Dendritic cell treated with granulocyte-macrophage colony-stimulating factor and Interleukin-4, amounts not matched to agents 40 ng/mL and 50 ng/mL, for 4 days (primary cell): ENCODE measurements around the gene ADCY7.

Experiments used
- H3K27ac Mint-ChIP-seq: one replicate; pipeline ENCODE4 v1.8.0; 2022; ENCODE audit warnings: mild to moderate bottlenecking, mixed read lengths
- H3K27me3 Mint-ChIP-seq: one replicate; pipeline ENCODE4 v1.8.0; 2022; ENCODE audit warnings: mild to moderate bottlenecking, mixed read lengths
- H3K36me3 Mint-ChIP-seq: one replicate; pipeline ENCODE4 v1.8.0; 2022; ENCODE audit warnings: low read depth, mixed read lengths
- H3K4me1 Mint-ChIP-seq: one replicate; pipeline ENCODE4 v1.8.0; 2022; ENCODE audit warnings: low read depth, mixed read lengths
- H3K4me3 Mint-ChIP-seq: one replicate; pipeline ENCODE4 v1.8.0; 2022; ENCODE audit warnings: mild to moderate bottlenecking, moderate library complexity, mixed read lengths
- H3K9me3 Mint-ChIP-seq: one replicate; pipeline ENCODE4 v1.8.0; 2022; ENCODE audit warnings: mixed read lengths
- intact Hi-C: fragments of 100-400 bp; cut with micrococcal nuclease; formaldehyde crosslinking; loops from one replicate; pipeline ENCODE4 v1.15.0; 2022

The ADCY7 gene

DNA sequence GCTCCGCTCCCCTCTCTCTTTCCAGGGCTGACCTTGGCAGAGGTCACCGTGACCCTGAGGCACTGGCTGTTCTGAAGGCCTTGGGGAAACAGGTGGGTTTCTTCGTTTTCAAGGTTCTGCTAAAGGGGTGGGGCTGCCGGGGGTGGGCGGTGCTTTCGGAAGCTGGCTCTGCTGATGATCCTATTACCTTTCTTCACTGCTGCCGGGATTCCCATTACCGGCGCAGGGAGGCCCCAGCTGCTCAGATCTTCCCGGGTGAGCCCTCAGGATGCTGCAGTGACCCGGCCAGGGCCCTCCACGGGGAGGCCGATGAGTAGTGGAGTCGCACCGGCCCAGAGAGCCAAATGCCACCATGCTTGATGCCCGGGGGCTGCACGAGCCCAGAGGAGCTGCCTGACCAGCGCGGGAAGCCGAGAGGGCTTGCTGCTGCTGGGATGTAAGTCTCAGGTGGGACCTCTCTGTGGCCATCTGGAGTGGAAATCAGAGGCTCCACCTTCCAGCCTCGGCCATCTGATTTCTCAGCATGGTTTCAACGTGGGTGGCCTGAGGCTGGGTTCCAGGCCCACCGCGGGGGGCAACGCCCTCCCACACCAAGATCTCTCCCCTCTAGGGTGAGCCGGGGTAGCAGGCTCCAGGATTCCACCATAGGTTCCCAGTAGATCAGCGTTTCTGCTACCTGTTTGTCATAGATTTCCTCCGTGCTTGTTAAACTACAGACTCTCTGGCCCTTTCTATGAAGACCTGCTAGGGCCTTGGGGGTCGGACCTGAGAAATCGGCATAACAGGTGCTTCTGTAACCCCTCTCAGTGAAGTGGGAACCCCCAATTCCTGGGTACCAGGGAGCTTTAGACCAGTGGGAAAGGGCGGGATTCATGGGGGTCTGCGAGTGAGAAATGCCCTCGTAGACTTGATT is 21.6 kb upstream of the ADCY7 start:
- Mint-ChIP-seq H3K9me3 (no peaks in the 10 kb centered on the region), H3K27me3 (no peaks in the 10 kb centered on the region), H3K27ac (peak overlapping the region; percentile 65), H3K36me3 (peaks cover 35% of the 10 kb centered on the region), H3K4me1 (peaks cover 75% of the 10 kb centered on the region), H3K4me3 (peak overlapping the region; percentile 72)
- intact Hi-C loops, result no loop called here

DNA sequence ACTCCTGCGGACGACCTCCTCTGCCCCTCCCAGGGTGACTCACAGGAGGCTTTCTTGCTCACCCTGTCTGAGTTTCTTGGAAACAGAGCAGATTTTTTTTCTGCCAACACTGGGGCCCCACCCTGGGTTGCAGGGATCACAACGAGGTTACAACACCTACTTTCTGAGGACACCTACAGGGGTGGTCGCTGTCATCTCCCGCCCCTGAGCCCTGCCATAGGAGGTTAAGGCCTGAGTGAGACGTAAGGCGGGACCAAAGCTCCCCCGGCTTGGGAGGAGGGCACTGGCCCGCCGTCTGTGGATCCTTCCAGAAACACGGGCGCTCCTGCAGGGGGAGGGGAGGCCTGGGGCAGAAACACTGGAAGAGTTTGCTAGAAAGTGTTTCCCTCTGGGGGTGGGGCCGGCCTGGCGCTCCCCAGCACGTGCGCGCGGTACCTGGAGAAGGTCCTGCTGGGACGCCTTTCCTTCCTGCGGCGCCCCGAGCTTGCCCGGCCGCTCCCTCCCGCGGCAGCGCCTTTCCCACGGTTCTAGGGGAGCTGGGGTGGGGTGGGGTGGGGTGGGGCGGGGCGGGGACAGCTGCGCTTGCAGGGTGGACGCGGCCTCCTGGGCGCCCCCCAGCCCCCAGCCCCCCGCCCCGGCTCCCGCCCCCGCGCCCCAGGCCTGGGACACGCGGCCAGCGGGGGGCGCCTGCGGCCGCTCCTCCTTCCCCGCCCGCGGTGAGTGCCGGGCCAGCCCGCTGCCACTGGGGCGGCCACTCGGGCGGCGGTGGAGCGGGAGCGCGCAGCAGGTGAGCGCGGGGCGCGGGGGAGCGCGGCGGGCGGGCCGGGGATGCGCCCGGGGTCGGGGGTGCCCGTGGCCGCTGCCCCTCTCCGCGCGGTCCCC is 20.7 kb upstream of the ADCY7 start:
- H3K4me1 Mint-ChIP-seq, result peaks cover 83% of the 10 kb centered on the region
- peak overlapping the region; percentile 79 for H3K27ac Mint-ChIP-seq
- H3K36me3 Mint-ChIP-seq, result peaks cover 42% of the 10 kb centered on the region
- intact Hi-C loops, result loop anchor here (2.0 kb wide), 1 partner anchor 37 kb away; no protein-coding TSS in a partner anchor
- H3K4me3 Mint-ChIP-seq, result peak overlapping the region; percentile 72
- H3K9me3 Mint-ChIP-seq, result no peaks in the 10 kb centered on the region
- H3K27me3 Mint-ChIP-seq, result no peaks in the 10 kb centered on the region

DNA sequence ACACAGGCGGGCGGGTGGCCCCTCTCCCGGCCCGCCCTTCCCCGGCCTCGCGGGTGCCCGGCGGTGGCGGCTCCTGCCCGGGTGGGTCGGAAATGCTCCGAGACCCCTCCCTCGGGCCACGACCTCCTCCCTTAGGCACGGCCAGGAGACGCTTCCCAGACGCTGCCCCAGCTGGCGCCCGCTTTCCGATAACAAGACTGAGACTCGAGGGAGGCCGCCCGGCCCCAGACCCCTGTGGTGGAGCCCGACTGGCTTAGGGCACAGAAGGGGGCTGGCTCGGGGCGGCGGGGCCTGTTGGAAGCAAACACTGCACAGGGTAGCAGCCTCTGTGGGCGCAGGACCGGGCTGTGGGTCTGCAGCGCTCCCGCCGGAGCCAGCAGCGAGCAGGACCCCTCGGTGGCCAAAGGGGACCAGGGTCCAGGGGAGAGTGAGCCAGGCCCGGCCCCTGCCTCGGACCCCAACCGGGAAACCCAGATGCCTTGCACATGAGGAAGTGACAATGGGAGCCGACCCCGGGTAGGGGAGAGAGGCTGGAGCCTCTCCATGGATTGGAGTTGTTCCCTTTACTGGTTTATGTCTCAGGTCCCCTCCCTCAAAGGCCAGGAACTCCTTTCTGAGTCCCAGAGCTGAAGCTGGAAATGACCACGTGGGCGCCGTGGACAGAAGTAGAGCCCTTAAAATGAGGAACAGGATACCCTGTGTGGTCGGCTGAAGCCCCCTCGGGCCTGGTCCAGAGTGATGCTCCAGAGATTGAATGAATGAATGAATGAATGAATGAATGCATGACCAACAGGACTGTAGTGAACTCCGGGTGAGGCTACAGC is 19.8 kb upstream of the ADCY7 start:
- no peaks in the 10 kb centered on the region for H3K9me3 Mint-ChIP-seq
- no peaks in the 10 kb centered on the region for H3K27me3 Mint-ChIP-seq
- intact Hi-C loops, result loop anchor here (2.0 kb wide), 1 partner anchor 36 kb away; no protein-coding TSS in a partner anchor
- H3K4me3 Mint-ChIP-seq, result peak overlapping the region; percentile 91
- H3K36me3 Mint-ChIP-seq, result peaks cover 42% of the 10 kb centered on the region
- H3K4me1 Mint-ChIP-seq, result peaks cover 85% of the 10 kb centered on the region
- H3K27ac Mint-ChIP-seq, result peak overlapping the region; percentile 79

DNA sequence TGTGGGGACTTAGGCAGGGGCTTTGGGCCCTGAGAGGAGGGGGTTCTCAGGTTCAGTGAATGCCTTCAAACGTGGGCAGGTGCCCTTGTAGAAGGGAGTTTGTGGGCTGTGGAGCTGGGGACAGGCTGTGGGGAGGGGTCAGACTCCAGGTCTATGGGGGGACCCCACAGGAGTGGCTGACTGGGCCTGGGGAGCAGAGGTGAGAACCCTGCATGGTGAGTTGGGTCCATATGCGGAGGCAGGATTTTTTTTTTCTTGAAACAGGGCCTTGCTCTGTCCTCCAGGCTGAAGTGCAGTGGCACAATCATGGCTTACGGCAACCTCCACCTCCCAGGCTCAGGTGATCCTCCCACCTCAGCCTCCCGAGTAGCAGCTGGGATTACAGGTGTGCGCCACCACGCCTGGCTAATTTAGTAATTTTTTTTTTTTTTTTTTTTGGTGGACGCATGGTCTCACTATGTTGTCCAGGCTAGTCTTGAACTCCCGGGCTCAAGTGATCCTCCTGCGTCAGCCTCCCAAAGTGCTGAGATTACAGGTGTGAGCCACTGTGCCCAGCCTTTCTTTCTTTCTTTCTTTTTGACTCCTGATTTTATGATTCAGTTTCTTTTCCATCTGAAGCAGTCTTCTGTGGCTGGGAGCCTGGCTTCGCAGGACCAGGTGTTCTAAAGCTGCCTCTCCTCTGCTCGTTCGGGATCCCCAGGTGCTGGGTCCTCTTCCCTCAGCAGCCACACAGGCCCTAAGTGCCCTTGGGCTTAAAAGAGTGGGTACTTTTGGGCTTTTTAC is 19.0 kb upstream of the ADCY7 start:
- Mint-ChIP-seq H3K27ac (peak overlapping the region; percentile 79), H3K9me3 (no peaks in the 10 kb centered on the region), H3K4me3 (peak overlapping the region; percentile 91), H3K4me1 (peaks cover 90% of the 10 kb centered on the region), H3K36me3 (peaks cover 49% of the 10 kb centered on the region), H3K27me3 (no peaks in the 10 kb centered on the region)
- intact Hi-C loops, result loop anchor here (2.0 kb wide), 1 partner anchor 35 kb away; no protein-coding TSS in a partner anchor

DNA sequence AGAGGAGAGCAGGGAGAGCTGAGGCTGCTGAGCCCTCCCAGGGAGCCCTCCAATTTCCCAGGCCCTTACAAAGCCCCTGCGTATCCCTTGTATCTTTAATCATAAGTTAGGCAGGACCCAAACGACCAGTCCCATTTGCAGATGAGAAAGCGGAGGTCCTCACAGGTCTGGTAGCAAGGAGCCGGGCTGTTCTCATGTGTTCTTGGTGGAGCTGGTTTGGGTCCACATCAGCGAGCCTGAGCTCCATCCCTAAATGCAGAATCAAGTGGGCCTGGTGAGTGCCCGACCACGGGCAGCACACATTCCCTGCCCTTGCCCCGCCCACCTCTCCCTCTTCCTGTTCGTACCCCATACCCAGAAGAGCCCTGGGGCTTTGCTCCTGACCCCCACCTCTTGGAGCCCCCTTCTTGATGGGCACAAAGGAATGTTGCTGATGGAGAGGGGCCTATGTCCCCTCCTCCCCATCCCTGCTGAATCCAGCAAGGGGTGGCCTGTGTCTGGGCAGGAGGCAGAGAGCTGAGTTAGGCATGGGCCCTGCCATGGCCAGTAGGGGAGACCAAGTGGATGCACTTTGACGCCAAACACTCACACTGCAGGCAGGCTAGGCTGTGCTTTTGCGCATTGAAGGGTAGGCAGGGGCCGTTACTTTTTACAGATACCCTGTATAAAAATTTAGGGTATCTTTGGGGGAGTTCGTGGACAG is 18.3 kb upstream of the ADCY7 start:
- Mint-ChIP-seq H3K27me3 (no peaks in the 10 kb centered on the region), H3K27ac (peak overlapping the region; percentile 60), H3K4me1 (peaks cover 90% of the 10 kb centered on the region), H3K9me3 (no peaks in the 10 kb centered on the region), H3K4me3 (peak overlapping the region; percentile 68), H3K36me3 (peaks cover 51% of the 10 kb centered on the region)
- intact Hi-C loops, result loop anchor here (2.0 kb wide), 1 partner anchor 35 kb away; no protein-coding TSS in a partner anchor

DNA sequence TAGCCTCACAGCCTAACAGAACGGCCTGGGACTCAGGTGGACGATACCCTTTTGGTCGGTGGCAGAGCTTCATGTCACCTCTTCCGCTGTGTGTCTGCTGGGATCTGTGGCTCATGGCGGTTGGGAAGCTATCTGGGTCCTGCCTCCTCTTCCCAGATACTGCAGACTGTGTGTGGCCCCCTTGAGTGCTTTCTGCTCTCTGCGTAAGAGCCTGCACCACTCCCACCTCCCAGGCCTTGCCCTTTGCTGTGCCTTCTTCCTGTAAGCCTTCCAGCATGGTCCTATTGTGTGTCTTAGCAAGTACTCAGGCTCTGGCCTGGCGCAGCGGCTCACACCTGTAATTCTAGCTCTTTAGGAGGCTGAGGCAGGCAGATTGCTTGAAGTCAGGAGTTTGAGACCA is 17.5 kb upstream of the ADCY7 start:
- Mint-ChIP-seq H3K4me3 (no peak overlapping the region), H3K27me3 (no peaks in the 10 kb centered on the region), H3K27ac (no peak overlapping the region), H3K4me1 (peaks cover 90% of the 10 kb centered on the region), H3K36me3 (peaks cover 59% of the 10 kb centered on the region), H3K9me3 (no peaks in the 10 kb centered on the region)
- intact Hi-C loops, result no loop called here

DNA sequence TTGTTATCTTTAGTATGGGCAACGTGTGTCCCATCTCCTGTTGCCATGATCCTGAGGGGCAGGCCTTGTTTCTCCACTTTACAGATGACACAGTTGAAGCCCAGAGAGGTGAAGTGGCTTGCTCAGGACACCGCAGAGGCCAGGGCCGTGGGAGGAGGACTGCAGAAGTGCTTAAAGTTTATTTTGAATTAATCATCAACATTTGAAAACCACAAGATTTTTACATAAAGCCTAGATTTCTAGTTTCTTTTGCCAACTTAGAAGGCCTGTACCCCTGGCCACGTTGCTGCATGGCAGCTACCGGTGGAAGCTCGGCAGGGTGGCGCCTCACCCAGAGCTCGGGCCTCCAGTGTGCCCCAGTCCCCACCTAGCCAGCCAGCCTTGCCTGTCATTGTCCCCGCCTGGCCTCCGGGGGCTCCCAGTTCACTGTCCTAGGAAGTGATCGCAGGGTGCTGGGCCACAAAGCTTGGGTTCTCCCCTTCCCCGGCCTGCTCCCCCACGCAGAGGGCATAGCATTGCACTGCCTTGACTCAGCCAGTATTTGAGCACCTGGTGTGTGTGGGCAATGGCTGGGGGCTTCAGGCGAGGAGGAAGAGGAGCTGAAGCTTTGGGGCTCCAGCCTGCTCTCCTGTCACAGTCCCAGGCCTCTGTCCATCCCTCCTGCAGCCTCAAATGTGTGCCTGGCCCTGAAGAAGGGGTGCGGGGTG is 14.8 kb upstream of the ADCY7 start:
- intact Hi-C loops, result no loop called here
- peaks cover 79% of the 10 kb centered on the region for H3K4me1 Mint-ChIP-seq
- peak overlapping the region; percentile 13 for H3K4me3 Mint-ChIP-seq
- no peaks in the 10 kb centered on the region for H3K9me3 Mint-ChIP-seq
- peaks cover 63% of the 10 kb centered on the region for H3K36me3 Mint-ChIP-seq
- H3K27ac Mint-ChIP-seq, result peak overlapping the region; percentile 46
- H3K27me3 Mint-ChIP-seq, result no peaks in the 10 kb centered on the region

DNA sequence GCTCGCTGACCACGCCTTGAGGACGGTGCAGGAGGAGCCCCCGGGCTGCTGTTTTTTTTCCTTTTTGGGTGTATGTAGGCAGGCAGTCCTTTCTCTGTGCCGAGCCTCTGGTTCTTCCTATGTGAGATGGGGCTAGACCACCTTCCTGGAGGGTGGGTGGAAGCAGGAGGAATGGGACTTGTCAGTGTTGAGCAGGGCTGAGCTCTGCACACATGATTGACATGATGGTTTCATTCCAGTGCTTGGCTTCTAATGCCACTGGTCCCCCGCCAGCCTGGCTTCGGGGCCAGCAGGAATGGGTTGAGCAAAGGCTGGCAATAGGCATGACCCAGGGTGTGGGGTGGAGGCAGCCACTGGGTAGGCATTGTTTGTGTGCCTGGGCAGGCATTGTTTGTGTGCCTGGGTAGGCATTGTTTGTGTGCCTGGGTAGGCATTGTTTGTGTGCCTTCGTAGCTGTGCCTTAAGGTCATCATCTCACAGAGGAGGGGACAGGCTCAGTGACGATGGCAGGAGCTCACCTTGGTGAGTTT is 14.2 kb upstream of the ADCY7 start:
- no peak overlapping the region for H3K4me3 Mint-ChIP-seq

DNA sequence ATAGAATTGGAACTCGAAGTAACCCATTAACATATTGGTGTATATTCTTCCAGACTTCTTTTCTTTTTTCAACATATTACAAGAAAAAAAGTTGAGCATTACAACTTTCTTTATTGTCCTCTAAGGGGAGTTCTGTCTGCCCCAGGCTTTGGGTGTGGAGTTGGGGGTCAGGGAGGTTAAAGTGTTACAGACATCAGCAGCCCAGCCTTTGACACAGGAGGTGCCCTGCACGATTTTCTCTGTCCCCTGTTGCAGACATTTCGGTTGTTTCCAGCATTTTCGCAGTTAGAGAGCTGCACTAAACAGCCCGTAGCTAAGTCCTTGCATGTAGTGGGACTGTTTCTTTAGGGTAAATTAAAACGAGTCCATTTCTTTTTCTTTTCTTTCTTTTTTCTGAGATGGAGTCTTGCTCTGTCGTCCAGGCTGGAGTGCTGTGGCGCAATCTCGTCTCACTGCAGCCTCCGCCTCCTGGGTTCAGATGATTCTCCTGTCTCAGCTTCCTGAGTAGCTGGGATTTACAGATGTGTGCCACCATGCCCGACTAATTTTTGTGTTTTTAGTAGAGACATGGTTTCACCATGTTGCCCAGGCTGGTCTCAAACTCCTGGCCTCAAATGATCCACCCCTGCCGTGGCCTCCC is 13.4 kb upstream of the ADCY7 start:
- Mint-ChIP-seq H3K9me3 (no peaks in the 10 kb centered on the region), H3K27ac (peak overlapping the region; percentile 10), H3K4me3 (no peak overlapping the region), H3K4me1 (peaks cover 65% of the 10 kb centered on the region), H3K27me3 (no peaks in the 10 kb centered on the region), H3K36me3 (peaks cover 48% of the 10 kb centered on the region)
- intact Hi-C loops, result no loop called here

More for the DNA sequence above, 14.2 kb upstream of the ADCY7 start:
- intact Hi-C loops, result no loop called here
- Mint-ChIP-seq H3K4me1 (peaks cover 73% of the 10 kb centered on the region), H3K27me3 (no peaks in the 10 kb centered on the region), H3K36me3 (peaks cover 56% of the 10 kb centered on the region), H3K9me3 (no peaks in the 10 kb centered on the region), H3K27ac (peak overlapping the region; percentile 46)

DNA sequence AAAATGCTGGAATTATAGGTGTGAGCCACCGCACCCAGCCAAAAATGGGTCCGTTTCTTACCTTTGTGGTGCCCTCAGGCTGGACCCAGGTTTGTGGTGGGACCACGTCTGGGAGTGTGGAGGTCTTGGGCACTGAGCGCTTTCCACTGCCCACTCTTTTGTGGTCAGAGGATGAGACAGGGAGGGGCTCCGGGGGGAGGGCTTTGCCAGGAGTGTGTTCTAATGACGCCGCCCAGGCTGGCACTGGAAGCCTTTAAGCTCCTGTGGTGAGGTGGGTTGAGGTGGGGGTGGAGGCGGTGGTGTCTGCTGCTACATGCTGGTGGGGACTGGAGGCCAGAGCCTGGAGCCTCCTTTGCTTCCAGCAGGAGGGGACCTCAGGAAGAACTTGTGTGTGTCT is 12.8 kb upstream of the ADCY7 start:
- Mint-ChIP-seq H3K27ac (peak overlapping the region; percentile 10), H3K9me3 (no peaks in the 10 kb centered on the region), H3K36me3 (peaks cover 47% of the 10 kb centered on the region), H3K4me3 (no peak overlapping the region), H3K4me1 (peaks cover 65% of the 10 kb centered on the region), H3K27me3 (no peaks in the 10 kb centered on the region)
- intact Hi-C loops, result no loop called here

DNA sequence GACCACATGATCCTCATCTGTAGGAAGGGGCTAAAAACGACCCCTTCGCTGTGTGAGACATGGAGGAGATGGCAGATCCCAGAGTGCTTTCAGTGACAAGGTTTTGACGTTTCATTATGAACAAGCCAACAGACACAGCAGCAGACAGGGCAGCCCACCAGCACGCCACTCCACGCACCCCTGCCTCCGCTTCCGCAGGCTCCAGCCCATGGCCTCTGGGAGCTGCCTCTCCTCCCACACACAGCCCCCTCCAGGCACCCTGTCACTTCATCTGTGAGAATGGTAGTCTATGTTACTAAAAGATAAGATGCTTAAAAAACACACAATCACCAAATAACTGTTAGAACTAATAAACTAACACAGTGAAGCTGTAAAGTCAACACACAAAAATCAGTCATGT is 12.3 kb upstream of the ADCY7 start:
- no peaks in the 10 kb centered on the region for H3K27me3 Mint-ChIP-seq
- peaks cover 65% of the 10 kb centered on the region for H3K4me1 Mint-ChIP-seq
- intact Hi-C loops, result no loop called here
- H3K36me3 Mint-ChIP-seq, result peaks cover 46% of the 10 kb centered on the region
- H3K27ac Mint-ChIP-seq, result peak overlapping the region; percentile 10
- no peak overlapping the region for H3K4me3 Mint-ChIP-seq
- no peaks in the 10 kb centered on the region for H3K9me3 Mint-ChIP-seq
